Endothelial cell of umbilical vein (primary cell): Measurements from ENCODE around the gene LMF1. TPM values are rescaled to one million over a fixed set of nuclear protein-coding genes. Genes with fewer than 3 reads are reported as not detected.

Source experiments
- BruUV-seq: library from RNA; stranded (reverse); fragments of 400-500 nt; replicated peaks from 2 replicates; lab custom pipeline; 2021; lab: Mats Ljungman, UMichigan
- CTCF ChIA-PET: fragments of 300-600, 350-600 bp; sonication (Branson Sonifier 250); formaldehyde crosslinking; loops from one replicate; lab custom pipeline; 2021; ENCODE audit warnings: antibody characterized with exemption, inconsistent platforms; lab: Charles Lee
- POLR2A ChIA-PET: fragments of 300-600, 350-600 bp; sonication (Branson Sonifier 250); formaldehyde crosslinking; loops from one replicate; lab custom pipeline; 2021; ENCODE audit warnings: antibody characterized with exemption, inconsistent platforms; lab: Charles Lee
- DNase-seq: peaks from one replicate; pipeline ENCODE4 v3.0.0-alpha.2; 2011; ENCODE audit warnings: low read depth, low spot score
- FAIRE-seq: peaks from 2 replicates; lab custom pipeline; 2011; peaks lifted over from hg19 to GRCh38; lab: Jason Lieb, UNC
- H2AFZ ChIP-seq: 2 replicates; pipeline ENCODE4 v1.6.0; 2012; ENCODE audit warnings: low read depth, low read length, control low read depth, inconsistent platforms
- H3K27ac ChIP-seq: 2 replicates; pipeline ENCODE4 v1.5.1; 2011; ENCODE audit warnings: low read depth, mild to moderate bottlenecking, control low read depth, low read length, moderate library complexity; ENCODE audit not compliant: insufficient read depth
- H3K27me3 ChIP-seq, 2 experiments: 2 replicates each; pipeline versions ENCODE4 v1.6.0 to v1.6.1; 2011; ENCODE audit warnings: low read length in 2 of 2, mixed read lengths in 1 of 2; ENCODE audit not compliant: control insufficient read depth in 2 of 2, insufficient read depth in 2 of 2
- H3K36me3 ChIP-seq, 2 experiments: 2 replicates in 1 of 2; 3 replicates in 1 of 2; pipeline ENCODE4 v1.5.1; 2011; ENCODE audit warnings: low read length in 2 of 2, mild to moderate bottlenecking in 1 of 2, moderate library complexity in 1 of 2; ENCODE audit not compliant: control insufficient read depth in 2 of 2, insufficient read depth in 2 of 2; ENCODE audit errors: extremely low read depth in 1 of 2
- H3K4me1 ChIP-seq: 3 replicates; pipeline ENCODE4 v1.5.1; 2011; ENCODE audit warnings: mild to moderate bottlenecking, low read length; ENCODE audit not compliant: control insufficient read depth, insufficient read depth; ENCODE audit errors: extremely low read depth
- H3K4me2 ChIP-seq: 2 replicates; pipeline ENCODE4 v1.6.1; 2011; ENCODE audit warnings: low read length, control low read depth, mixed read lengths; ENCODE audit not compliant: insufficient read depth
- H3K4me3 ChIP-seq, 3 experiments: fragments of 200-600 bp in 1 of 3; sonication (generic), shearing (Covaris generic) in 1 of 3; replicated peaks in 1 of 3; 2 replicates each; pipeline ENCODE4 v1.5.1; 2011 to 2016; ENCODE audit warnings: control low read depth in 3 of 3, low read length in 3 of 3, mild to moderate bottlenecking in 2 of 3, inconsistent platforms in 1 of 3, low read depth in 1 of 3, moderate library complexity in 1 of 3; ENCODE audit not compliant: insufficient read depth in 1 of 3
- H3K79me2 ChIP-seq: 2 replicates; pipeline ENCODE4 v1.6.0; 2012; ENCODE audit warnings: low read length, inconsistent platforms; ENCODE audit not compliant: control insufficient read depth, insufficient read depth
- H3K9ac ChIP-seq: replicated peaks from 2 replicates; pipeline ENCODE3; 2011; ENCODE audit warnings: low read length, control low read depth; ENCODE audit not compliant: insufficient read depth; ENCODE audit errors: extremely low read depth
- H3K9me1 ChIP-seq: replicated peaks from 3 replicates; pipeline ENCODE4 v1.6.0; 2011; ENCODE audit warnings: mild to moderate bottlenecking, low read length; ENCODE audit not compliant: control insufficient read depth, insufficient read depth; ENCODE audit errors: extremely low read depth
- H3K9me3 ChIP-seq: replicated peaks from 2 replicates; pipeline ENCODE4 v1.5.1; 2012; ENCODE audit warnings: low read length, inconsistent platforms; ENCODE audit not compliant: control insufficient read depth, insufficient read depth
- H4K20me1 ChIP-seq: replicated peaks from 2 replicates; pipeline ENCODE3; 2011; ENCODE audit warnings: mild to moderate bottlenecking, low read length; ENCODE audit not compliant: control insufficient read depth, insufficient read depth; ENCODE audit errors: extremely low read depth
- EZH2 ChIP-seq: IDR thresholded peaks from 2 replicates; pipeline ENCODE4 v1.6.1; 2012; ENCODE audit warnings: borderline replicate concordance, low read depth, mild to moderate bottlenecking, moderate library complexity, low read length, inconsistent platforms; ENCODE audit not compliant: severe bottlenecking
- FOS ChIP-seq: IDR thresholded peaks from 2 replicates; pipeline ENCODE4 v1.6.1; 2011; ENCODE audit warnings: mild to moderate bottlenecking, low read length, moderate library complexity, borderline replicate concordance; ENCODE audit not compliant: insufficient read depth
- GATA2 ChIP-seq: IDR thresholded peaks from 2 replicates; pipeline ENCODE4 v1.7.0; 2011; ENCODE audit warnings: low read depth, mild to moderate bottlenecking, moderate library complexity, mixed read lengths, low read length; ENCODE audit not compliant: insufficient read length, insufficient read depth
- JUN ChIP-seq: IDR thresholded peaks from 2 replicates; pipeline ENCODE4 v1.6.1; 2011; ENCODE audit warnings: borderline replicate concordance, low read depth; ENCODE audit not compliant: insufficient read length, insufficient read depth
- MYC ChIP-seq: IDR thresholded peaks from one replicate; pipeline ENCODE4 v1.6.1; 2011; ENCODE audit warnings: mild to moderate bottlenecking, low read depth, low read length
- POLR2A ChIP-seq: IDR thresholded peaks from 2 replicates; pipeline ENCODE4 v1.6.1; 2012; ENCODE audit warnings: low read depth, mild to moderate bottlenecking, control low read depth, low read length
- POLR2AphosphoS5 ChIP-seq: IDR thresholded peaks from 2 replicates; pipeline ENCODE4 v1.6.1; 2012; ENCODE audit warnings: low read depth, mild to moderate bottlenecking, control low read depth, low read length, moderate library complexity; ENCODE audit not compliant: insufficient read depth
- dilution Hi-C: fragments of 300-500 bp; cut with MboI; formaldehyde crosslinking; loops from one replicate; pipeline ENCODE4 v1.15.0; 2019; ENCODE audit warnings: low sequenced_read_pairs; ENCODE audit not compliant: extremely low pct_ligation_motif_present
- intact Hi-C: fragments of 100-400 bp; cut with micrococcal nuclease; formaldehyde crosslinking; loops from one replicate; pipeline ENCODE4 v1.10.0; 2022
- polyA plus RNA-seq, 4 experiments: library from polyadenylated mRNA; depleted of rRNA in 3 of 4; stranded (reverse) in 3 of 4; unstranded in 1 of 4; fragments of >200 nt; gene quantifications; 2 replicates each; pipeline versions ENCODE4 v1.2.1 to v1.2.3, GENCODE V29; 2011 to 2012; ENCODE audit warnings: missing spikeins in 1 of 4
- total RNA-seq: library from RNA; stranded (reverse); gene quantifications from 2 replicates; pipeline ENCODE4 v1.2.3, GENCODE V29; 2021
- TF ChIP-seq, protein P1 (sequence below), 2 donors: IDR thresholded peaks; 1 replicate in 1 of 2; 2 replicates in 1 of 2; pipeline ENCODE4 v1.5.1; 2011; ENCODE audit warnings: low read length in 2 of 2, mild to moderate bottlenecking in 2 of 2, moderate library complexity in 2 of 2, control low read depth in 1 of 2, inconsistent platforms in 1 of 2, low read depth in 1 of 2; ENCODE audit not compliant: insufficient read depth in 1 of 2; ENCODE audit errors: extremely low read depth in 1 of 2
- TF ChIP-seq, protein P2 (sequence below): IDR thresholded peaks from 2 replicates; pipeline ENCODE4 v1.6.1; 2011; ENCODE audit not compliant: insufficient read depth, insufficient read length

The LMF1 gene
- total and polyA plus RNA-seq, 2 donors (not counting 3 experiments of a cell fraction or from before 2014, with no cell fraction given) = 17.8 TPM

DNA sequence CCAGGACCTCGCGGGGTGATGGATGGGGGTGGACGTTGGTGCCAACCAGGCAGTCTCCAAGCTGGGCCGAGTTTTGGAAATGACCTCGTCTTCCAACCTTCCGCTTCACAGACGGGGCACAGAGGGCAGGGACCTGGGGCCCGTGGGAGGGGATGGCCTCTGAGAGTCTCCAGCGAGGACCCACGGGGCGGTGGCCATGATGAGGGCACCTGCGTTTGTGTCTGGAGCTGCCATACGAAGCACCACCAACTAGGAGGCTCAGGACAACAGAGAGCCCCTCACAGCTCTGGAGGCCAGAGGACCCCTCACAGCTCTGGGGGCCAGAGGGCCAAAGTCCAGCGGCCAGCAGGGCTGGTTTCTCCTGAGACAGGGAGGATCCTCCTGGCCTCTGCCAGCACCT is 37.3 kb upstream of the LMF1 start:
- H3K27me3 ChIP-seq = no peaks in the 10 kb centered on the region
- no peak overlapping the region for H2AFZ ChIP-seq
- H4K20me1 ChIP-seq = no peaks in the 10 kb centered on the region
- dilution Hi-C loops = no loop called here
- H3K9me1 ChIP-seq = no peaks in the 10 kb centered on the region
- H3K9me3 ChIP-seq = no peaks in the 10 kb centered on the region
- TF ChIP-seq, protein P1, sequence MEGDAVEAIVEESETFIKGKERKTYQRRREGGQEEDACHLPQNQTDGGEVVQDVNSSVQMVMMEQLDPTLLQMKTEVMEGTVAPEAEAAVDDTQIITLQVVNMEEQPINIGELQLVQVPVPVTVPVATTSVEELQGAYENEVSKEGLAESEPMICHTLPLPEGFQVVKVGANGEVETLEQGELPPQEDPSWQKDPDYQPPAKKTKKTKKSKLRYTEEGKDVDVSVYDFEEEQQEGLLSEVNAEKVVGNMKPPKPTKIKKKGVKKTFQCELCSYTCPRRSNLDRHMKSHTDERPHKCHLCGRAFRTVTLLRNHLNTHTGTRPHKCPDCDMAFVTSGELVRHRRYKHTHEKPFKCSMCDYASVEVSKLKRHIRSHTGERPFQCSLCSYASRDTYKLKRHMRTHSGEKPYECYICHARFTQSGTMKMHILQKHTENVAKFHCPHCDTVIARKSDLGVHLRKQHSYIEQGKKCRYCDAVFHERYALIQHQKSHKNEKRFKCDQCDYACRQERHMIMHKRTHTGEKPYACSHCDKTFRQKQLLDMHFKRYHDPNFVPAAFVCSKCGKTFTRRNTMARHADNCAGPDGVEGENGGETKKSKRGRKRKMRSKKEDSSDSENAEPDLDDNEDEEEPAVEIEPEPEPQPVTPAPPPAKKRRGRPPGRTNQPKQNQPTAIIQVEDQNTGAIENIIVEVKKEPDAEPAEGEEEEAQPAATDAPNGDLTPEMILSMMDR (IDR thresholded peaks at IDR 0.05; ENCODE audit: extremely low read depth in 1 of 2, insufficient read depth in 1 of 2, low read depth in 1 of 2, low read length in 2 of 2) = no peak
- TF ChIP-seq POLR2A = no peak
- no peak for TF ChIP-seq JUN
- TF ChIP-seq, protein P2, sequence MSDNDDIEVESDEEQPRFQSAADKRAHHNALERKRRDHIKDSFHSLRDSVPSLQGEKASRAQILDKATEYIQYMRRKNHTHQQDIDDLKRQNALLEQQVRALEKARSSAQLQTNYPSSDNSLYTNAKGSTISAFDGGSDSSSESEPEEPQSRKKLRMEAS = no peak
- TF ChIP-seq GATA2 = no peak
- TF ChIP-seq FOS = no peak
- no peak for TF ChIP-seq POLR2AphosphoS5
- TF ChIP-seq EZH2 = no peak
- TF ChIP-seq MYC = no peak
- H3K27ac ChIP-seq = no peak overlapping the region
- intact Hi-C loops = no loop called here
- BruUV-seq = no TSS peak
- H3K9ac ChIP-seq = no peak overlapping the region
- H3K4me3 ChIP-seq = no peak overlapping the region
- POLR2A ChIA-PET = no interaction called here
- CTCF ChIA-PET = interaction anchor here (1.0 kb wide), 1 partner anchor 49 kb away, joined by 3 read pairs; no protein-coding TSS in a partner anchor
- DNase-seq = no peak
- H3K79me2 ChIP-seq = no peaks in the 10 kb centered on the region
- FAIRE-seq = no peak
- H3K36me3 ChIP-seq = no peaks in the 10 kb centered on the region
- H3K4me2 ChIP-seq = no peak overlapping the region
- peaks cover 12% of the 10 kb centered on the region for H3K4me1 ChIP-seq
